GM19025 (cell line): ENCODE results near the gene PEX3.

Experiments
- ATAC-seq: cut with Tn5 transposase; IDR thresholded peaks from one replicate; pipeline ENCODE4 v1.9.1; 2021; ENCODE audit warnings: mild to moderate bottlenecking, low read depth, moderate library complexity; ENCODE audit not compliant: unreplicated experiment

PEX3 gene

GRCh38 chr6:143536461-143536865, 85.9 kb downstream of the PEX3 start:
- peak; percentile 77 for ATAC-seq

- ATAC-seq = peak; percentile 51
Observed at GRCh38 chr6:143536866-143537691, 86.5 kb downstream of the PEX3 start.

- ATAC-seq = no peak
Observed at GRCh38 chr6:143538374-143538773, 87.8 kb downstream of the PEX3 start.

- ATAC-seq = no peak
Observed at GRCh38 chr6:143539106-143539505, 88.5 kb downstream of the PEX3 start.

- ATAC-seq = no peak
Observed at GRCh38 chr6:143539734-143540133, 89.1 kb downstream of the PEX3 start.

GRCh38 chr6:143540192-143540591, 89.6 kb downstream of the PEX3 start:
- ATAC-seq = no peak
